GM21390 (cell line): Measurements from ENCODE around the gene MRPL28.
"Not testable (repeated sequence)": the region's sequence is repeated elsewhere in the genome, so short reads cannot be mapped to it uniquely, and the experiment has no call there.

Experiments
- ATAC-seq: cut with Tn5 transposase; IDR thresholded peaks from one replicate; pipeline ENCODE4 v1.9.1; 2021; ENCODE audit not compliant: unreplicated experiment

The MRPL28 gene

DNA sequence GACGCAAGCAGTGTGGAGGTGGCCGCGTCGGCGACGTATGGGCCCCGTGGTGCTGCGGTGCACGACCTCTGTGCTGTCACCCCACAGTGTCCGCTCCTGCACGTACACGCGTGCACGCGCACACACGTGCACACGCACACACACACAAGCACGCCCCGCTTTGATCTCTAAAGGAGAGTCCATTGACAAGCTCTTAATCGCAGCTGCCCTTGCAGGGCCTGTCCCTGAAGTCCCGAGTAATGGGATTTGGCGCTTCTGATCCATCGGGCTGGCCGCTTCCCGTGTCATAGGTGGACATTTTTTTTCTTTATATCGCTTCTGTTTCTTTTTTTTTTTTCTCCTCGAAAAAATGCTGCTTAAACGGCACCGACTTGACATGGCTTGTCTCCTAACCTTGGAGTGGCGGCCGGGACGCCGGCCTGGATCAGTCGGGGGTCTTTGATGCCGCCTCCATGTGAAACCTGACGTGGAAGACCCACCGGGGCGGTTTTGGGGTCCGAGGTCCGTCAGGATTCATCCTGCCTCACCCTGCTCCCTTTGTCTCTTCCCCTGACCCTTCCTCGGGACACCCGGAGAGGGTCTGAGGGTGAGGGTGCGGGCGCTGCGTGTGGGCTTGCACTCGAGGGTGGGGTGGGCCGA, 9.5 kb downstream of the MRPL28 start:
- ATAC-seq = no peak

DNA sequence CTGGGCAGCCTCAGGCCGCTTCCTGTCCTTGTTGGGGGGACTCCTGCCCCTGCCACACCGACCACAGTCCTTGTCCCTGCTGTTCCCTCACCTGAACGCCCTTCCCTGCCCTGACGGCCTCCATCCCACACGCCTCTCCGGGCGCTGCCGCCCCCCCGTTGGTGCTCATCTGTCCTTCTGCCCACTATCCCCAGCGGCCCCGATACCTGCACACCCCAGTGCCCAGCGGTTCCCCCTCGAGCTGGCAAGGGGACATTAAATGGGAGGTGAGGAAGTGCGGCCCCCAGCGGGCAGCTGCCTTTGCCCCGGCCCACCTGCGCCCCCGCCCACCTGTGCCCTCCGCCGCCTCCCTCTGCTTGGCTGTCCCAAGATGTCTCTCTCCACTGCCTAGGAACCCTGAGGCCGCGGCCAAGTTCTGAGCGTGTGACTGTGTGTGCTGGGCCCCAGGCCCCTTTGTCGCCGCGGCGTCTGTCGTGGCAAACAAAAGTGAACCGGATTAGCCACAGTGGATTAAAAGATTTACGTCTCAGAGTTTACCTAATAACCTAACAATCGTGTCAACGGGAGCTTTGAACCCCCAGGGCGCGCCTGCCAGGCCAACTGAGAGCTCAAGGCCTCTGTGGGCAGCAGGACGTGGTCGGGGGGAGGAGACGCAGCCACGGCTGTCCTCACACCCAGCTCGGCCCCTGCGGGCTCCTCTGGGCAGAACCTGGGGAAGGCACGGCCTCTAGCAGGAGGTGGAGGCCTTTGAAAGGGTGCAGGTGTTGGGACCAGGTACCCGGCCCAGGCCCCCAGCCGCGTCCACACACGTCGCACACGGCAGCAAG, 10.3 kb downstream of the MRPL28 start:
- no peak for ATAC-seq

DNA sequence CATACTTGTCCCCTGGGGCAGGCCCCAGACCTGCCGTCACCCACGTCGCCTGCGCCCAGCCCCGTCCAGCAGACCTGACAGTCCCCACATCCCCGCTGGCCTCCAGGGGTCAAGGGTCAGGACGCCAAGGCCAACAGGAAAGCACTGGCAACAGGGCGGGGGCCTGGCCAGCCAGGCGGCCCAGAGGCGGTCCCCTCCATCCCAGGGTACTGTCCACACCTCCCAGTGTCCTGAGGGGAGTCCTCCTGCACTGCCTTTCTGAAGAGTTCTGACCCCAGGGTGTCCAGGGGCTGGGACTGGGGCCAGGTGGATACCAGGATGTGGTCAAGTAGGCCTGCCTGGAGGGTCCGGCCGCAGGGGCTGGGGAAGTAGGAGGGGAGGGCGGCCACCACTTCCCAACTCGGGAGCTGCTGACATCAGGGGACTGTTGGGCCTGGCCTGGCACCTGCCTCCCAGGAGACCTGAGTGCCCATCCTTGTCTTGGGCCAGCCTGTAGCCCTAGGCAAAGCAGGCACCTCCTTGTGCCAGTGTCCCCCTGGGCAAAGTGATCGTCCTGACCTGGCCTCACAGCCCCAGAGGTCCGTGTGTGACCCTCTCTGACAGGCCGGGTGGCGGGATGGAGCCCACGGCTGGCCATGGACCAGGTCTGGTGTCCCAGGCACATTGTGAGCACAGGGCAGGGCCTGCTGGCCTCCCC, 11.1 kb downstream of the MRPL28 start:
- no peak for ATAC-seq

DNA sequence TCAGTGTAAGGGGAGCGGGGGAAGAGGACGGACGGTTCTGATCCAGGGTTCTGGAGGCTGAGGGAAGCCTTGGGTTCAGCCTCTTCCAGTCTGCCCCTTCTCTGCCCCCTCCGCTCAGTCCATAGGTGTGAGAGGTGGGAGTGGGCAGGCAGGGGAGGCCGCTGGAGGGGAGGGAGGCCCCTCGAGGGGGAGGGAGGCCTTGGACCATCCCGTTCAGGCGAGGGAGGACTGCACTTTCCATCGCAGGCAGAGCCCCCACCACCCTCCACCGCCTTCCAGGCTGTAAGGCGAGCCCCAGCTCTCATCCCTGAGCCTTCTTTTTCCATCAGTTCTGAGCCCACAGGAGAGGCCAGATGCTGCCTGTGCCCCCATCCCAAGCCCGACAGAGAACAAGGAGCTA, 13.6 kb downstream of the MRPL28 start:
- no peak for ATAC-seq

DNA sequence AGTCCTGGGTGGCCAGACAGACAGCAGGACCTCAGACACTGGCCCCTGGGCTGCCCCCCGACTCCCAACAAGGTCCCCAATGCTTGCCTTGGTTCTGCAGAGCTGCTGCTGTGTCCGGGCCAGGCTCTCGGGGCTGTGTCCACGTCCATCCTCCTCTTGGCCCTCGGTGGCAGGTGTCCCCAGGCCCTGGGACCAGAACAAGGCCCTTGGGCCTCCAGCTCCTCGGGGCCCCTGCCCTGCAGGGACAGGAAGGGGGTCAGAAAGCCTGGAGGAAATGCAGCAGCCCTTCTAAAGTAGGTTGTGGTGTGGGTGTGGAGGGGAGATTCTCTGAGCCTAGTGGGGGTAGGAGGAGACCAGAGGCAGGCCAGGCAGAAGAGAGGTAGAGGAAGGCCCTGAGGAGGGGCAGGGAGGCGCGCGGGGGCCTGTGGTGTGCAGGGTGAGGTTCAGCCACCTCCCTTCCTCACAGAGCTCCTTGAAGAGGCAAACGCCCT, 15.3 kb downstream of the MRPL28 start:
- ATAC-seq = no peak

DNA sequence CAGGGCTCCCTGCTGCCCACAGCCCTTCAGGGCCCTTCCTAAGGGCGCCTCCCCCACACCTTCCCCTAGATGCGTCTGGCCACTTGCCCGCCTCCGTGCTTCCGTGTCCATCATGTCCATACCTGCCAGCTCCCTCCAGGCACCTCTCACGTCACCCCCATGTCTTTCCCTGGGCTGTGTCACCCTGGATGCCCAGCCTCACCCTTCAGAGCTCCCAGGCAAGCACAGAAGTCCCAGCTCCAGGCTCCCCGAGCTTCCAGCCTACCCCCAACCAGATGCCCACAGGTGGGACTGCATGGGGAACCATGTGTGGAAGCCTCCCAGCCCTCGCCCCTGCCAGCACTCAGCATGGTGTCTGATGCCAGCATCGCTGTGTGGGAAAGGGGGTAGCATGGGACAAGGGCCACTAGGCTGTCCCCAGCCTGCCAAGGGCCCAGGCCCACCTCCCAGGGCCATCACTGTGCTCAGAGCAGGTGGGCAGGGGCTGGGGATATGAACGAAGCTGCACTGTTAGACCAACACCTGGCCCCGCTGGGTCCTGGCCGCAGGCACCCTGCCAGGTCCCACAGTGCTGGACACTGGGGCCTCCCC, 16.0 kb downstream of the MRPL28 start:
- no peak for ATAC-seq

DNA sequence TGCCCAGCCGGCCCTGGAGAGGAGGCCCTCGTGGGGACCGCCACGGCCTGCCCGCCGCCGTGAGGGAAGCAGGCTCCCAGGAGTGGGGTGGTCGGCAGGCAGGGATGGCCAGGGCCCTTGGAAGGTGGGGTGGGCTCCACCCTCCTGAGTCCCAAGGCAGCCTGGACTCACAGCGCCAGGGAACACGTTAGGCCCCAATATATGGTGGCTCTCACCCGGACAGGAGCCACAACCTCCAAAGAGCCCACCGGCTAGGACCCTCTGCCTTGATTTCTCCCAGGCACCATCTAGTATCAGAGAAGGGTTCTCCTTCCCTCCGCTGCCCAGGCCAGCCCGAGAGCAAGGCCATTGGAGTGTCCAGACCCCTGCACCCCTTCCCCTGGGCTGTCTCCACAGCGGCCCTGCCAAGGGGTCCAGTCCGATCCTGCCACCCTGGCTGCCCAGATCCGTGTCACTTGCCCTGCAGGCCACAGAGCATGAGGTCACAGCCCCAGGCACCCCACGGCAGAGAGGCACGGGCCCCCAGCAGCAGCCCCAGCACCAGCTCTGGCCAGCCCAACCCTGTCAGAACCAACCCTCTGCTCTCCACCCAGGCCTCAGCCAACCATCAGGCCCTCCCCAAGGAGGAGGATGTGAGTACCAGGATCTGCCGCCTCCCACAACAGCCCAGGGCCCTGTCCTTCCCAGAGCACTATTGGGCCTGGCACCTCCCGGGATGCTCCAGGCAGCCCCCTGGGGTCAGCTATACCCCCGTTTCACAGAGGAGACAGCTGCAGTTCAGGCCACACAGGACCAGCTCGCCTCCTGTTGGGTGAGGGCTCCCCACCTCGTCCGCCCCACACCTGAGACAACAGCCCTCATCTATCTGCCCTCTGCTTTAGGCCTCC, 16.7 kb downstream of the MRPL28 start:
- ATAC-seq = no peak

DNA sequence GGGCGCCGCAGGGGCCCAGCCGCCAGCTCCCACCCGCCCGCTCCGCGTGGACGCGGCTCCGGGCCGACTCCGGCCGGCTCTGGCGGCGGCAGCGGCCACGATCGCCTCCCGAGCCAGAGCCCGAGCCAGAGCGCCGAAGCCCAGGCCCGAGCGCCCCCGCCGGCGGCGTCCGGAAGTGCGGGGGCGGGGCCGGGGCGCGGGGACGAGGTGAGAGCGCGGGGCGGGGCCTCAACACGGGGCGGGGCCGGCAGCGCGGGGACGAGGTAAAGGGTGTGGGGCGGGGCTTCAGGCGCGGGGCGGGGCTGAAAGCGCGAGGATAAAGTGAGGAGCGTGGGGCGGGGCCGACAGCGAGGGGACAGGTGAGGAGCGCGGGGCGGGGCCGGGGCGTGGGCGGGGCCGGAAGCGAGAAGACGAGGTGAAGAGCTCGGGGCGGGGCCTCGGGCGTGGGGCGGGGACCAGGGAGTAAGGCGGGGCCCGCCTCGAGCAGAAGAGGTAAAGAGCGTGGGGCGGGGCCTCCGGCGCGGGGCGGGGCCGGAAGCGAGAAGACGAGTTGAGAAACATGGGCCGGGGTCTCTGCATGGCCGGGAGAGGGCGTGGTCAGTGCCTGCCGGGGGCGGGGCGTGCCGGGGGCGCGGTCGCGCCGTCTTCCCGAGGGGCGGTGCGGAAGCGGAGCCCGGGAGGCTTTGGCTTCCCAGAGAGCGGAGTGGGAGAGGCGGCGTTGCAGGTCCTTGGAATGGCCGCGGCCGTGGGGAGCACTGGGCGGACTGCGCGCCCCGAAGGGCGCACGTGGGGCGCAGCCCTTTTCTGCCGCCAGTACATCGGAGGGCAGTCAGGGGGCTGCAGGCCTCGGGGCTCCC, 17.6 kb downstream of the MRPL28 start, which contains the start of gene AXIN1:
Gene AXIN1, minus strand, starts transcription at position 177 of the 857 bp plus-strand sequence. CDS start 5,698 bp downstream, outside the sequence.
- ATAC-seq = peak; percentile 54

DNA sequence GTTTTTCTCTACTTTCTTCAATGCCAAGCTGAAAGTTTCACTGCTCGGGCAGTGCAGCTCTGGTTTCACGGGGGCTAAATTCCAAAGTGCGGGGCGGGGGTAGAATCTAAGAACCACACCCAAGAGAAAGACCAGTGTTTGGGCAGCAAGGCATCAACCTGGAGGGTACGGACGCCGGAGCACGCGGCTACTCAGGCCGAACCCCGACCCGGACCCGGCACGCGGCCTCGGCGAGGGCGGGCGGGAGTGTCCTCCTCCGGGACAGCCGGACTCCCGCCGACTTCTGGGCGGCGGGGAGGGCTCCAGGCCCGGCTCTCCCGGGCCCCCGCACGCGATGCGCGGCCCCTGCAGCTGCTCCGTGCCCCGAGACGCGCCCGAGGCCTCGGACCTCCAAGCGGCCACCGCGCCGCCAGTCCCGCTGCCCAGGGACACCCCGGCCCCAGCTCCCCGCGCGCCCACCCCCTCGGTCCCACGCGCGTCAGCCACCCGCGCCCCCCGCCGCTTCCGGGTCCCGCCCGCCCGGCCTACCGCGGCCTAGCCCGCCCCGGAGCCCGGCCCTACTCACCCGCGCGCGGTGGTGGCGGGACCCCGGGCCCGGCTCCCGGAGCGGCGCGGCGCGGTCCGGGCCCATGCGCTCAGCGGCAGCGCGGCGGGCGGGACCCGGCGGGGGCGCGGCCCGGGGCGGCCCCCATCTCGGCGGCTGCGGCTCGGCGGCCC, 18.4 kb downstream of the MRPL28 start:
- peak; percentile 23 for ATAC-seq

DNA sequence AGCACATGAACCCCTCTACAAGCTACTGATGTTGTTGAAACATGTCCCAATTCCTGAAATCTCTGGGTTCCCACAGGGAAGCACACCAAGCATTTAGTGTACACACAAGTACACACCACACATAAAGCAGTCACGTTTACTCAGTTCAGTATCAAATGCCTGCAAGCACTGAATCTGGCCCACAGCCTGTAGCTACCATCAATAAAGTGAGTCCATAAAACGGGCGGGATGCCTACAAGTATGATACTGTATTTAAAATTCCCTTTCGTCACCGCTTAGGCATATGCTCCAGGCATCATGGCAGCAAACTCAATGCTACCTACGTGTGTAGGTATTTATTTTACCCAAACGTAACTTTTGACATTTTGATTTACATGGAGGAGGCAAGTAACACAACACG, 20.1 kb downstream of the MRPL28 start:
- ATAC-seq = no peak

DNA sequence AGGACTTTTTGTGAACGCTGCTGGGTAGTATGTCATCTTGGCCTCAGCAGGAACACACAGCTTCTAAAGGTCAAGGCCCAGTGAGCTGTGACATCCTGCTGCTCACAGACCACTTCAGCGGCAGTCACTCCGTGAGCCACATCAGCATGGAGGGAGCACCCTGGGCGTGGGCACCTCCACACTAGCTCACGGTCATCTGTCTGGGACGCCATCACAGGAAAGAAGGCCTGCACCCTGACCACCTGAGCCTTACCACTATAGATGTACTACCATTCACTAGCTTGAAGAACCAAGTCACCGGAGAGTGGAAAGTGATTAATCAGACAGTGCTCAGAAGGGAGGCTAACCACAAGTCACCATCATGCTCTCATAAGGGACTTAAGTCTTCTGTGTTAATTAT, 21.1 kb downstream of the MRPL28 start:
- ATAC-seq = no peak

DNA sequence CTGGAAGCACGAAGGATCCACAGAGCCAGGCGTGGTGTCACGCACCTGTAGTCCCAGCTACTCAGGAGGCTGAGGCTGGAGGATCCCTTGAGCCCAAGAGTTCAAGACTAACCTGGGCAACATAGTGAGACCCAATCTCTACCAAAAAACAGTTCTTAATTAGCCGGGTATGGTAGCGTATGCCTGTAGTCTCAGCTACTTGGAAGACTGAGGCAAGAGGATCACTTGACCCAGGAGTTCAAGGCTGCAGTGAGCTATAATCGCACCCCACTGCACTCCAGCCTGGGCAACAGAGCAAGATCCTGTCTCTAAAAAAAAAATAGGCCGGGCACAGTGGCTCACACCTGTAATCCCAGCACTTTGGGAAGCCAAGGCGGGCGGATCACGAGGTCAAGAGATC, 21.8 kb downstream of the MRPL28 start:
- ATAC-seq = not testable (repeated sequence)

DNA sequence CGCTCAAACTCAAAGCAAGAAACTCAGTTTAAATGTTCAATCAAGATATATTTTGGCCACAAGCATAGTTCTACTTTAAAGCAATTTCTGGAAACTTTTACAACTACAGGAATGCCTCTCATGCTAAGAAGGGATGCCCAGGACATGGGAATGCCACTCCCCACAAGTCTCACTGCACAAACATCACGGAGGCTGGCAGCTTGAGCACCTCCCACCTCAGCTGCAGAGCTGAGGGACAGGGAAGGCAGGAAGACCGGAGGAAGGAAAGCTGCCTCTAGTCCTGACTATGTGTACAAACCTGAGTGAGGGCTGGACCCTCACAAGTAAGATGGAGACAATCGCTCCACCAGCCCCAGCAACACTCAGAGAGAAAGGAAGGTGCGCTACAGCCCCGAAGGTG, 23.1 kb downstream of the MRPL28 start:
- ATAC-seq = no peak

DNA sequence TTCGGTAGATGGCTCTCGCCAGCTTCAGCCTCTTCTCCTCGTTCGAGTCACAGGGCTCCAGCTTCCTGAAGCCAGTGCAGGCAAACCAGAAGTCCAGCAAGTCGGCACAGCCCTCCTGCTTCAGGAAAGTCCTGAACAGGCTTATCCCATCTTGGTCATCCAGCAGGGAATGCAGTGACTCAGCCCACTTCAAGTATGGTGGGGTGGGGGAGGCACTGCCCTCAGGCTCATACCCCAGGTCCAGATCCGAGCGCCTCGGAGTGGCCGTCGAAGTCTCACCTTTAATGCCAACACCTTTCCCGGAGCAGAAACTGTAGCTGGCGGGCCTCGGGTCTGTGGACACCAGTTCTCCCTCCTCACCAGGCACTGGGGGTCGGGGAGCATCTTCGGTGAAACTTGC, 23.8 kb downstream of the MRPL28 start:
- ATAC-seq = no peak

DNA sequence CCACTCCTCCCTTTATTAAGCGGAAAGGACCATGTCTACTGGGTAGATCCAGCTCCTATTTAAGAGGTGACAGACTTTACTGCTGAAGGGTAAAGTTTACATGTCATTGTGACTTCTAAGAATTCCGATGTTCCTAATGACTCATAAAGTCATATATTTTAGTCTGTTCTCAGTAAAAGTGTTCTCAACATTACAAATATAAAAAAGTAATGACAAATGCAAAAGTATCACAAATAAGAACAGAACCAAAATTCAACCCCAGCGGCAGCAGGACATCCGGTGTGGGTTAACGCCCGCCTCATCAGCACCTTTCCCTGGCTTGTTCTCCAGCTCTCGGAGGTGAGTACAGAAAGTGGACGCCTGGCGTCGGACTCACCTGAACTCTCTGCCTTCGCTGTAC, 24.6 kb downstream of the MRPL28 start:
- ATAC-seq = no peak

DNA sequence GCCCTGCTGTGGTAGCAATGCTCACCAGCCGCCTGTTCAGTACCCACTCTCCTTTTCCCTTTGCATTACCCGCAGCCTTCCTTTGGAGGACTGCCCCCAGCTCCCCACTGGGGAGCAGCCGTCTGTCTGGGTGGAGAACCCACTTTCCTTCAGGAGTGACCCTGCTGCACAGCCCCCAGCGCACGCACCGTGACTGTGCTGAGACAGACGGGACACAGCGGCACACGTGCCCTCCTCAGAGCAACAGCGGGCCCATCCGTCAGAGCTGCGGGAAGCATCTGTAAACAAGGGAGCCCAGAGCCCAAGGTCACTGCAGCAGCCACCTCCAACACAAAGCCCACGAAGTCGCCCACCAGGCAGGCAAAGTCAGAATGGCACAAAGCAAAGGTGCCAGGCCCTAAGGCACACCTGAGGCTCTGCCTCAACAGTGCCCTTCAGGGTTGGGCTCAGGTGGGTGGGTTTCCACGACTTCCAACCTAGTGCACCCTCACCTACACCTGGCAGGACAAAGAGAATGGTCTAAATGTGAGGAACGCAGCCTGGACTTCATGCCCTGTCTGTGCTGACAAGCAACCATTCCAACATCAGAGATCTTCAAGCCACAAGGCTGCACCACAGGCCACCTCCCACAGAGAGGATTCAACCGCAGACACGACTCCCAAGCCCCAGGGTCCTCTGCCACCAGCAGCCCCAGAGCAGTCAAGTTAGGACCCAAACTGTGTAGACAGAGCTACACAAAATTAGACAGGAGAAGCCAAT, 27.7 kb downstream of the MRPL28 start:
- no peak for ATAC-seq

DNA sequence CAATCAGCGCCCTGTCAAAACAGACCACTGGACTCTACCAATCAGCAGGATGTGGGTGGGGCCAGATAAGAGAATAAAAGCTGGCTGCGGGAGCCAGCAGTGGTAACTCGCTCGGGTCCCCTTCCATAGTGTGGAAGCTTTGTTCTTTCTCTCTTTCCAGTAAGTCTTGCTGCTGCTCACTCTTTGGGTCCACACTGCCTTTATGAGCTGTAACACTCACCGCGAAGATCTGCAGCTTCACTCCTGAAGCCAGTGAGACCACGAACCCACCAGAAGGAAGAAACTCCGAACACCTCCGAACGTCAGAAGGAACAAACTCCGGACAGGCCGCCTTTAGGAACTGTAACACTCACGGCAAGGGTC, 28.4 kb downstream of the MRPL28 start:
- not testable (repeated sequence) for ATAC-seq
